Progenitor cell of endocrine pancreas (in vitro differentiated cells): ENCODE results near the gene NEK8. TPM values are rescaled to one million over a fixed set of nuclear protein-coding genes. Genes with fewer than 3 reads are reported as not detected.

Experiments
- DNase-seq: peaks from one replicate; pipeline ENCODE4 v3.0.0; 2021; ENCODE audit warnings: low spot score; ENCODE audit not compliant: unreplicated experiment
- H3K27ac Mint-ChIP-seq: 2 replicates; pipeline ENCODE4 v1.8.0; 2021; ENCODE audit warnings: mild to moderate bottlenecking, moderate library complexity, mixed read lengths
- H3K27me3 Mint-ChIP-seq: 2 replicates; pipeline ENCODE4 v1.8.0; 2021; ENCODE audit warnings: mixed read lengths
- H3K36me3 Mint-ChIP-seq: 2 replicates; pipeline ENCODE4 v1.8.0; 2022; ENCODE audit warnings: mixed read lengths; ENCODE audit not compliant: insufficient read depth
- H3K4me1 Mint-ChIP-seq: 2 replicates; pipeline ENCODE4 v1.8.0; 2021; ENCODE audit warnings: low read depth, mixed read lengths
- H3K4me3 Mint-ChIP-seq: 2 replicates; pipeline ENCODE4 v1.8.0; 2021; ENCODE audit warnings: low read depth, mild to moderate bottlenecking, moderate library complexity, mixed read lengths
- H3K9me3 Mint-ChIP-seq: 2 replicates; pipeline ENCODE4 v1.8.0; 2021; ENCODE audit warnings: low read depth, mixed read lengths
- total RNA-seq: library from RNA; stranded (reverse); gene quantifications from 2 replicates; pipeline ENCODE4 v1.2.1, GENCODE V29; 2021
- TF ChIP-seq, protein P1 (sequence below): fragments of 200-600 bp; sonication (generic); IDR thresholded peaks from one replicate; pipeline ENCODE4 v1.5.0; 2021; ENCODE audit warnings: antibody characterized with exemption, mild to moderate bottlenecking; ENCODE audit not compliant: unreplicated experiment

The NEK8 gene
- total RNA-seq, 1 donor from 2014 or later, result 15.4 TPM

GRCh38 chr17:28716740-28717577 is 11.6 kb upstream of the NEK8 start:
- peaks cover 35% of the 10 kb centered on the region for H3K36me3 Mint-ChIP-seq
- H3K27me3 Mint-ChIP-seq, result no peaks in the 10 kb centered on the region
- peaks cover 39% of the 10 kb centered on the region for H3K4me1 Mint-ChIP-seq
- peak overlapping the region; percentile 96 for H3K27ac Mint-ChIP-seq
- DNase-seq, result peak; percentile 26
- TF ChIP-seq, protein P1, sequence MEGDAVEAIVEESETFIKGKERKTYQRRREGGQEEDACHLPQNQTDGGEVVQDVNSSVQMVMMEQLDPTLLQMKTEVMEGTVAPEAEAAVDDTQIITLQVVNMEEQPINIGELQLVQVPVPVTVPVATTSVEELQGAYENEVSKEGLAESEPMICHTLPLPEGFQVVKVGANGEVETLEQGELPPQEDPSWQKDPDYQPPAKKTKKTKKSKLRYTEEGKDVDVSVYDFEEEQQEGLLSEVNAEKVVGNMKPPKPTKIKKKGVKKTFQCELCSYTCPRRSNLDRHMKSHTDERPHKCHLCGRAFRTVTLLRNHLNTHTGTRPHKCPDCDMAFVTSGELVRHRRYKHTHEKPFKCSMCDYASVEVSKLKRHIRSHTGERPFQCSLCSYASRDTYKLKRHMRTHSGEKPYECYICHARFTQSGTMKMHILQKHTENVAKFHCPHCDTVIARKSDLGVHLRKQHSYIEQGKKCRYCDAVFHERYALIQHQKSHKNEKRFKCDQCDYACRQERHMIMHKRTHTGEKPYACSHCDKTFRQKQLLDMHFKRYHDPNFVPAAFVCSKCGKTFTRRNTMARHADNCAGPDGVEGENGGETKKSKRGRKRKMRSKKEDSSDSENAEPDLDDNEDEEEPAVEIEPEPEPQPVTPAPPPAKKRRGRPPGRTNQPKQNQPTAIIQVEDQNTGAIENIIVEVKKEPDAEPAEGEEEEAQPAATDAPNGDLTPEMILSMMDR, result no peak
- H3K9me3 Mint-ChIP-seq, result no peaks in the 10 kb centered on the region
- peak overlapping the region; percentile 78 for H3K4me3 Mint-ChIP-seq

DNA sequence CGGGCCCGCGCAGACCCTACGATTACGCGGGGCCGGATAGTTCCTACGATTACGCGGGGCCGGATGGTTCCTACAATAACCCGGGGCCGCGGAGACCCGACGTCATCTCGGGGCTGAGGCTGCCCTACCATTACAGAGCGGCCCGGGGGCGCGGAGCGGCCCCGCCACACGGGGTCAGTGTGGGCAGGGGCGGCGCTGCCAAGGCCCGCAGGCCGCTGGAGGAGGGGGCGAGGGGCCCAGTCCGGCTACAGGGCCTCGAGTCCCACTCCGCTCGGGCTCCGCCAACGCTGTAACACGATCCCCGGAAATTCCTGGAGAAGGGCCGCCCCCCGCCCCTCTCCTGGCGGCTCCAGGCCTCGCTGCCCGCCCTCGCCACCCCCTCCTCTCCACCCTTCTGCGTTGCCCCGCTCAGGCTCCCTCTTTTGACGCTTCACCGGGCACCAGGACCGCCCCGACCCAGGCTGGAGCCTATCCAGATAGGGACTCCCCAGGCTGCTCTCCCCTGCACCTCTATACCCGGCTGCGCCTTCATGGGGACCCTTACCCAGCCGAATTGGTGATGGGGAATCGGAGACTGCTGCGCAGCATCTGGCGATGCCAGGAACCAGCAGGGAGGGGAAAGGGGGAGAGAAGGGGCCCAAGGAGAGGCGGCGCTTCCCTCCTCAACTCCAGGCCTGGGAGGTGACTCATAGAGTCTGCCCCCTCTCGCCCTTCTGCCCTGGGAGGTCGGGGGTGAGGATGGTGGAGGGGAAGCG is 10.8 kb upstream of the NEK8 start, which contains the start of gene RAB34:
RAB34 (minus strand) TSS at position 291 of the 755 bp plus-strand sequence. CDS start 602 bp downstream, outside the sequence.
- peak; percentile 87 for DNase-seq
- TF ChIP-seq, protein P1, result peak; percentile 70
- H3K9me3 Mint-ChIP-seq, result no peaks in the 10 kb centered on the region
- no peaks in the 10 kb centered on the region for H3K27me3 Mint-ChIP-seq
- H3K36me3 Mint-ChIP-seq, result peaks cover 38% of the 10 kb centered on the region
- peak within 1 kb of the TSS; percentile 99 for H3K27ac Mint-ChIP-seq
- H3K4me3 Mint-ChIP-seq, result peak within 1 kb of the TSS; percentile 78
- H3K4me1 Mint-ChIP-seq, result peaks cover 39% of the 10 kb centered on the region

- Mint-ChIP-seq H3K4me1 (peaks cover 42% of the 10 kb centered on the region), H3K27ac (peak overlapping the region; percentile 99), H3K36me3 (peaks cover 38% of the 10 kb centered on the region), H3K27me3 (no peaks in the 10 kb centered on the region), H3K4me3 (peak overlapping the region; percentile 74), H3K9me3 (no peaks in the 10 kb centered on the region)
- DNase-seq, result peak; percentile 27
- TF ChIP-seq, protein P1, result no peak
Observed at GRCh38 chr17:28718333-28719020, 10.1 kb upstream of the NEK8 start.

GRCh38 chr17:28719021-28719433 is 9.6 kb upstream of the NEK8 start:
- H3K27ac Mint-ChIP-seq, result peak overlapping the region; percentile 99
- no peaks in the 10 kb centered on the region for H3K9me3 Mint-ChIP-seq
- peaks cover 38% of the 10 kb centered on the region for H3K36me3 Mint-ChIP-seq
- peak overlapping the region; percentile 99 for H3K4me3 Mint-ChIP-seq
- peaks cover 44% of the 10 kb centered on the region for H3K4me1 Mint-ChIP-seq
- DNase-seq, result peak; percentile 30
- TF ChIP-seq, protein P1, result no peak
- no peaks in the 10 kb centered on the region for H3K27me3 Mint-ChIP-seq
